ENCODE data around the gene TMEM117.

The TMEM117 gene

DNA sequence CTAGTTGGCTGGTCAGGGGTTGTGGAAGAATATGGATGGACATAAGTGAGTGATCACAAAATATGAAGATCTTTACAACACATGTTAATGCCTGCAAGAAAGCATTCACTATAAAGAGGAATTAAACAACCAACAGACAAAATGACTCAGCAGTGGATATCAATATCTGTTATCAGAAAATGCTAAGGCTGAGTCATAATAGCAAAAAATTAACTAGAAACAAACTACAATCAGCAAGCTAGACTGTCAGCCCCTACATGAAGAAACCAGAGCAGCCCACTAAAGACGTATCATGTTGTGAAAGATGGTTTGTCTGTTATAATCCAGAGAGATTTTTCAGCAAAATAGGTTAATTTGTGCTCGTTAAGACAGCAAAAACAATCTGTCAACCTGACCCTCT, 567.3 kb downstream of the TMEM117 start:
- no peak for DNase-seq

DNA sequence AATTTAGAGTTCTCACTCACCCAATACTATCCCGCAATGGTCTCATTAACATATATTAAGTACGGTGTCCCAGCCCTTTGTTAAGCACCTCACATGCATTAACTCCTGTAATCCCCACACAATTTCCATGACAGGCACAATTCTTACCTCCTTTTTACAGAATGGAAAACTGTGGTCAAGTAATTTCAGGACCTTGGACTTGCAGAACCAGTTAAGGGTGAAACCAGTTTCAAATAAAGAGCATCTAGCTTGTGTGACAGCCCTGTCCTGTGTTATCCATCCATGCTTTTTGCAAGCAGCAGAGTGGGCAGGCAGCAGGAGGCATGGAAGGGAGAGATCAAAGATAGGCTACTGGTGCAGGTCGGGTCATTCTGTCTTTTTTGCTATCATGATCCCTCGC, 569.4 kb downstream of the TMEM117 start:
- no peak for DNase-seq

DNA sequence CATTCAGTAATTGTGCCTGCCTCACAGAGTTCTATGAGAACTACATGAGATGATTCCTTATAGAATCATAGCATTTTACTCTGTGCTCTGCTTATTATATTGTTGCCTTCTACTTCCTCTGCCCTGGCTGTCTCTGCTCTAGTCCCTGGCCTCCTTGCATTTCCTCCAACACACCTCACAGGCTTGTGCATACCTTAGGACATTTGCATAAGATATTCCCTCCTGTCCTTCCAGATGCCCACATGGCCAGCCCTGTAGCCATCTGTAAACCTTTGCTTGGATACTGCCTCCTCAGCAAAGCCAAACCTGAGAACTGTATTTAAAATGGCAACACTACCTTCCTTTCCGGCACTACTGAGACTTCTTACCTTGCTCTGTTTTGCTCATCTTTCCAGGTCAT, 586.7 kb downstream of the TMEM117 start:
- DNase-seq: no peak

DNA sequence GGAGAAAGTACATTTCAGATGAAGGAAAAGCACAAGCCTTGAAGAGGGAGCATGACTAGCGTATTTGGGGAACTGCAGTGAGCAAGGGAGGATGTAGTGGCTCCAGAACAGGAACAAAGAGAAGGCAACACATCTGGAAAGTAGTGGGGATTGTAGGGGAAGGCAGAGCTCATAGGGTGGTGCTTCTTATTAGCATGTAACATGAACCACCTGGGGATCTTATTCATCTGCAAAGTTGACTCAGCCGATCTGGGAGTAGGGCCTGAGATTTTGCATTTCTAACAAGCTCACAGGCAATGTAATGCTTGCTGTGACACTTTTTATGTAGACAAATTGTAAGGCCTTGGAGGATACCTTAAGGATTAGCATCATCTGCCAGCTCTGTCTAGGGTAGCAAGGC, 592.9 kb downstream of the TMEM117 start:
- no peak for DNase-seq

DNA sequence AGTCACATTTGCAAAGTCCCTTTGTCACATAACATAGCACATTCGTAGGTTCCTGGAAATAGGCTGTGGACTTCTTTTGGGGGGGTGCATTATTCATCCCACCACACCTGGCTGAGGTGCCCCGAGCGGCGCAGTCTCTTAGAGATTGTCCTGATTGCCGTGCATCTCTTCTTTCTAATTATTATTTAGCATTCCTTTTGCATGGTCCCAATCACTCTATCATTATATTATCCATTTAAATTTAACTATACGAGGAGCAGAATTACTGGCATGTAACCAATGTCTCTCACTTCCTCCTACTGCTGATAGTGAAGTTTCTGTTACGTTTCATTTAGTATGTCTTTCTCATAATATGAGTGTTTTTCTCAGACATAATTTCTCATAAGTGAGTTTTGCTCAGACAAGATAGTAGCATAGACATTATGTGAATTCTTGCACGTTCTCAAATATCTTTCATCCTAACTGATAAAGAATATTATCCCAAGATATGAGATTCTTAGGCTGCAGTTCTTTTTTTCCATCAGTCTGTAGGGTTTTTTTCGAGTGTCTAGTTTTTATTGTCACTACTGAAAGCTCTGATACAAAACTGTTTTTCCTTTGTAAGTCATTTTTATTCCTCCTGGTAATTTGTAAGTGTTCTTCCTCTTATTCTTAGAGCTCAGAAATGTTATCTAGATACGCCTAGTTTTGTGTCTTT, 595.9 kb downstream of the TMEM117 start:
- no peak for DNase-seq

DNA sequence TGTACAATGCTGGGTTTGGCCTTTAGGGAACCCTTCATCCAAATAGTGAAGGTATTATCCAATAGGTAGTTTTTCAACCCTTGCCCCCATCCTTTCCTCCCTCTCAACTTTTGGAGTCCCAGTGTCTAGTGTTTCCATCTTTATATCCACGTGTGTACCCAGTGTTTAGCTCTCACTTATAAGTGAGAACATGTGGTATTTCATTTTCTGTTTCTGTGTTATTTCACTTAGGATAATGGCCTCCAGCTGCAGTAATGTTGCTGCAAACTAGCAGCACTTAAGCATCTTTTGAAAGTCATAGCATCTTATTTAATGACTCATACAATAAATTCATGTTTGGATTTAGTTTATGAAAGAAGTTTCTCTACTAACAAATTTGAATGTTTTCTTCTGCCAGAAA, 597.8 kb downstream of the TMEM117 start:
- no peak for DNase-seq

DNA sequence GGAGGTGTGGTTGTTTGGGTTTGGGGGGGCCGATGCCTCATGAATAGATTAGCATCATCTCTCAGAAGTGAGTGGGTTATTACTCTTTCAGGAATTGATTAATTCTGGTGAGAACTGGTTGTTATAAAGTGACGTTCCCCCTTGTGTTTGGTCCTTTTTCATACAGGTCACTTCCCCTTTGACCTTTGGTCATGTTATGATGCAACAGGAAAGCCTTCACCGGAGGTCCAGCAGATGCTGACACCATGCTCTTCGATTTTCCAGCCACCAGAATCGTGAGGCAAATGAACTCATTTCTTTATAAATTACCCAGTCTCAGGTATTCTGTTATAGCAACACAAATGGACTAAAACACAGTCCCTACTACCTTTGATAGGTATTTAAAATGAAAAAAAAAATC, 600.9 kb downstream of the TMEM117 start:
- no peak for DNase-seq
